GM12891 (cell line): ENCODE data around the gene CDH9.

Experiments used
- POLR2A ChIP-seq: IDR thresholded peaks from 2 replicates; pipeline ENCODE4 v1.6.1; 2011; ENCODE audit warnings: low read depth, low read length, control low read depth
- POLR2AphosphoS5 ChIP-seq: IDR thresholded peaks from 2 replicates; pipeline ENCODE4 v1.6.1; 2011; ENCODE audit warnings: low read depth, low read length, control low read depth
- SPI1 ChIP-seq: IDR thresholded peaks from 2 replicates; pipeline ENCODE4 v1.6.1; 2011; ENCODE audit warnings: low read depth, low read length, control low read depth

GRCh38 chr5:27026801-27027200 lies 11.6 kb downstream of the CDH9 start:
- TF ChIP-seq SPI1: no peak
- TF ChIP-seq POLR2A: no peak
- no peak for TF ChIP-seq POLR2AphosphoS5
